HEK293 (cell line): ENCODE data around the gene NHEJ1.

Experiments used
- CTCF ChIA-PET: fragments of 350-600 bp; formaldehyde crosslinking; extraction: SDS; loops from one replicate; lab custom pipeline; 2021; ENCODE audit warnings: antibody characterized with exemption; lab: Yijun Ruan, JAX
- POLR2A ChIA-PET: fragments of 300-600 bp; formaldehyde crosslinking; extraction: SDS; loops from one replicate; lab custom pipeline; 2020; ENCODE audit warnings: antibody characterized with exemption, inconsistent platforms; lab: Yijun Ruan, JAX
- H3K27ac ChIP-seq: fragments of 200-500 bp; sonication (Bioruptor generic); 2 replicates; pipeline ENCODE4 v1.5.1; 2014; ENCODE audit warnings: low read depth, low read length, control low read depth, inconsistent platforms; ENCODE audit errors: extremely low read depth
- H3K36me3 ChIP-seq, 2 experiments: fragments of 200-500 bp in 1 of 2; sonication (Bioruptor generic) in 1 of 2; 1 replicate in 1 of 2; 2 replicates in 1 of 2; pipeline ENCODE4 v1.5.1; 2014 to 2017; ENCODE audit warnings: inconsistent platforms in 2 of 2, low read length in 2 of 2; ENCODE audit not compliant: control insufficient read depth in 2 of 2, insufficient read depth in 1 of 2
- H3K4me1 ChIP-seq: fragments of 200-500 bp; sonication (Bioruptor generic); 2 replicates; pipeline ENCODE4 v1.5.1; 2014; ENCODE audit warnings: mild to moderate bottlenecking, low read length, inconsistent platforms; ENCODE audit not compliant: control insufficient read depth, insufficient read depth
- H3K4me3 ChIP-seq: 2 replicates; pipeline ENCODE4 v1.5.1; 2011; ENCODE audit warnings: low read depth, mild to moderate bottlenecking, control low read depth, low read length, moderate library complexity
- H3K9me3 ChIP-seq: fragments of 200-500 bp; sonication (Bioruptor generic); 2 replicates; pipeline ENCODE4 v1.5.1; 2014; ENCODE audit warnings: low read depth, low read length, inconsistent platforms; ENCODE audit not compliant: control insufficient read depth, insufficient read depth
- AEBP2 ChIP-seq: fragments of 450-650 bp; formaldehyde crosslinking; IDR thresholded peaks from 2 replicates; pipeline ENCODE4 v1.5.1; 2016; ENCODE audit warnings: missing biosample characterization, missing genetic modification characterization, borderline replicate concordance
- EGR2 ChIP-seq: fragments of 450-650 bp; formaldehyde crosslinking; IDR thresholded peaks from 2 replicates; pipeline ENCODE4 v1.5.1; 2016; ENCODE audit warnings: low read depth, missing biosample characterization, missing genetic modification characterization
- HIC1 ChIP-seq: fragments of 450-650 bp; formaldehyde crosslinking; IDR thresholded peaks from 2 replicates; pipeline ENCODE4 v1.5.1; 2016; ENCODE audit warnings: missing biosample characterization, missing genetic modification characterization
- HOXC10 ChIP-seq: sonication (generic); formaldehyde crosslinking; IDR thresholded peaks from 2 replicates; pipeline ENCODE4 v1.8.1; 2023; ENCODE audit warnings: mild to moderate bottlenecking, missing genetic modification reagents
- KLF1 ChIP-seq: fragments of 450-650 bp; formaldehyde crosslinking; IDR thresholded peaks from 2 replicates; pipeline ENCODE4 v1.5.1; 2016; ENCODE audit warnings: missing biosample characterization, missing genetic modification characterization
- TRIM28 ChIP-seq: IDR thresholded peaks from 2 replicates; pipeline ENCODE4 v1.6.1; 2011; ENCODE audit warnings: low read length, control low read depth, borderline replicate concordance
- ZBTB20 ChIP-seq: fragments of 450-650 bp; formaldehyde crosslinking; IDR thresholded peaks from 2 replicates; pipeline ENCODE4 v1.5.1; 2016; ENCODE audit warnings: missing biosample characterization, missing genetic modification characterization
- ZFP41 ChIP-seq: fragments of 450-650 bp; formaldehyde crosslinking; IDR thresholded peaks from 2 replicates; pipeline ENCODE4 v1.5.1; 2016; ENCODE audit warnings: missing biosample characterization, missing genetic modification characterization, borderline replicate concordance
- ZNF155 ChIP-seq: fragments of 450-650 bp; formaldehyde crosslinking; IDR thresholded peaks from 2 replicates; pipeline ENCODE4 v1.5.1; 2016; ENCODE audit warnings: missing biosample characterization, missing genetic modification characterization
- ZNF211 ChIP-seq: fragments of 450-650 bp; formaldehyde crosslinking; IDR thresholded peaks from 2 replicates; pipeline ENCODE4 v1.5.1; 2016; ENCODE audit warnings: low read depth, missing biosample characterization, missing genetic modification characterization
- ZNF214 ChIP-seq: fragments of 450-650 bp; formaldehyde crosslinking; IDR thresholded peaks from 2 replicates; pipeline ENCODE4 v1.5.1; 2017; ENCODE audit warnings: missing biosample characterization, mild to moderate bottlenecking, missing genetic modification characterization, borderline replicate concordance
- ZNF24 ChIP-seq: fragments of 450-650 bp; formaldehyde crosslinking; IDR thresholded peaks from 2 replicates; pipeline ENCODE4 v1.5.1; 2016; ENCODE audit warnings: missing biosample characterization, missing genetic modification characterization
- ZNF311 ChIP-seq: fragments of 450-650 bp; formaldehyde crosslinking; IDR thresholded peaks from 2 replicates; pipeline ENCODE4 v1.5.1; 2017; ENCODE audit warnings: missing biosample characterization, missing genetic modification characterization, borderline replicate concordance
- ZNF404 ChIP-seq: fragments of 450-650 bp; formaldehyde crosslinking; IDR thresholded peaks from 2 replicates; pipeline ENCODE4 v1.5.1; 2017; ENCODE audit warnings: missing biosample characterization, missing genetic modification characterization
- ZNF416 ChIP-seq: fragments of 450-650 bp; formaldehyde crosslinking; IDR thresholded peaks from 2 replicates; pipeline ENCODE4 v1.5.1; 2016; ENCODE audit warnings: missing biosample characterization, missing genetic modification characterization
- ZNF433 ChIP-seq: fragments of 450-650 bp; formaldehyde crosslinking; IDR thresholded peaks from 2 replicates; pipeline ENCODE4 v1.5.1; 2016; ENCODE audit warnings: missing biosample characterization, missing genetic modification characterization, low read depth
- ZNF514 ChIP-seq: fragments of 450-650 bp; formaldehyde crosslinking; IDR thresholded peaks from 2 replicates; pipeline ENCODE4 v1.5.1; 2016; ENCODE audit warnings: missing biosample characterization, missing genetic modification characterization
- ZNF596 ChIP-seq: fragments of 450-650 bp; IDR thresholded peaks from 2 replicates; pipeline ENCODE4 v1.5.0; 2018; ENCODE audit warnings: missing biosample characterization, mild to moderate bottlenecking, missing genetic modification characterization, moderate library complexity
- ZNF776 ChIP-seq: fragments of 450-650 bp; formaldehyde crosslinking; IDR thresholded peaks from 2 replicates; pipeline ENCODE4 v1.5.0; 2017; ENCODE audit warnings: missing biosample characterization, missing genetic modification characterization, borderline replicate concordance
- TF ChIP-seq, protein P1 (sequence below): fragments of 450-650 bp; formaldehyde crosslinking; optimal IDR thresholded peaks from 2 replicates; pipeline ENCODE3; 2016; ENCODE audit warnings: missing biosample characterization, mild to moderate bottlenecking, missing genetic modification characterization
- TF ChIP-seq, protein P2 (sequence below): fragments of 450-650 bp; formaldehyde crosslinking; IDR thresholded peaks from 2 replicates; pipeline ENCODE4 v1.5.1; 2016; ENCODE audit warnings: missing biosample characterization, missing genetic modification characterization
- TF ChIP-seq, protein P3 (sequence below): fragments of 450-650 bp; formaldehyde crosslinking; conservative IDR thresholded peaks from 2 replicates; pipeline ENCODE4 v1.5.1; 2016; ENCODE audit warnings: low read depth, missing biosample characterization, missing genetic modification characterization

NHEJ1 gene

GRCh38 chr2:219122202-219122980 lies 38.2 kb downstream of the NHEJ1 start:
- Histone ChIP-seq H3K4me1 (peaks cover 54% of the 10 kb centered on the region), H3K9me3 (no peaks in the 10 kb centered on the region), H3K36me3 (no peaks in the 10 kb centered on the region), H3K27ac (no peak overlapping the region), H3K4me3 (no peak overlapping the region)
- TF ChIP-seq, protein P1, sequence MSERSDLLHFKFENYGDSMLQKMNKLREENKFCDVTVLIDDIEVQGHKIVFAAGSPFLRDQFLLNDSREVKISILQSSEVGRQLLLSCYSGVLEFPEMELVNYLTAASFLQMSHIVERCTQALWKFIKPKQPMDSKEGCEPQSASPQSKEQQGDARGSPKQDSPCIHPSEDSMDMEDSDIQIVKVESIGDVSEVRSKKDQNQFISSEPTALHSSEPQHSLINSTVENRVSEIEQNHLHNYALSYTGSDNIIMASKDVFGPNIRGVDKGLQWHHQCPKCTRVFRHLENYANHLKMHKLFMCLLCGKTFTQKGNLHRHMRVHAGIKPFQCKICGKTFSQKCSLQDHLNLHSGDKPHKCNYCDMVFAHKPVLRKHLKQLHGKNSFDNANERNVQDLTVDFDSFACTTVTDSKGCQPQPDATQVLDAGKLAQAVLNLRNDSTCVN (tag by site-specific recombination): no peak
- TF ChIP-seq ZNF416 (tag by site-specific recombination): no peak
- no peak for TF ChIP-seq ZNF214 (tag by site-specific recombination)
- no peak for TF ChIP-seq ZNF155 (tag by site-specific recombination)
- no peak for TF ChIP-seq ZFP41 (tag by site-specific recombination)
- no peak for TF ChIP-seq ZNF211 (tag by site-specific recombination)
- no peak for TF ChIP-seq ZNF24 (tag by site-specific recombination)
- TF ChIP-seq HOXC10: no peak
- no peak for TF ChIP-seq ZNF433
- TF ChIP-seq KLF1 (tag by site-specific recombination): no peak
- CTCF ChIA-PET: interaction anchor here (0.5 to 11.2 kb wide), 26 partner anchors 8 to 270 kb away, joined by 3 to 123 read pairs (median 4); partner anchors contain the start of gene NHEJ1
- POLR2A ChIA-PET: no interaction called here

DNA sequence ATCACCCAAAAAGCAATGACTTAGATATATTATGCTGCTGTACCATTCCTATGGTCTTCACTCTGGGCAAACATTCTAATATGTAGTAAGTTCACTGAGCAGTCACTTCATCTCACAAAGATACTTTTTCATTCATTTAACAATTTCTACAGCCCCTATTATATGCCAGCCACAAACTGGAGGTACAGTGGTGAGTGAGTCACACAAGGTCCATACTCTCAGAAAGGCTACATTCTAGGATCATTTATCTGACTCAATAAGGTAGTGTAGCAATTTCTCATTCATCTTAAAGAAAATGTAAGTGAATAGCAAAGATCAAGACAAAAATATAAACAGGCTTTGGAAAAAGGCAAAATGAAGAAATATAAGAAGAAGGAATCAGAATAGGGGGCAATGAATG lies 40.5 kb downstream of the NHEJ1 start:
- H3K4me3 ChIP-seq: no peak overlapping the region
- POLR2A ChIA-PET: interaction anchor here (0.7 kb wide), 1 partner anchor 25 kb away, joined by 3 read pairs; no protein-coding TSS in a partner anchor
- H3K9me3 ChIP-seq: no peaks in the 10 kb centered on the region
- CTCF ChIA-PET: interaction anchor here (0.5 to 11.2 kb wide), 53 partner anchors 10 to 1923 kb away, joined by 3 to 123 read pairs (median 4); partner anchors contain the start of genes CFAP65, IHH and NHEJ1
- no peaks in the 10 kb centered on the region for H3K36me3 ChIP-seq
- no peak overlapping the region for H3K27ac ChIP-seq
- peaks cover 33% of the 10 kb centered on the region for H3K4me1 ChIP-seq
- no peak for TF ChIP-seq TRIM28
- TF ChIP-seq ZNF514 (tag by site-specific recombination): no peak
- no peak for TF ChIP-seq EGR2
- TF ChIP-seq HIC1 (tag by site-specific recombination): no peak
- TF ChIP-seq, protein P2, sequence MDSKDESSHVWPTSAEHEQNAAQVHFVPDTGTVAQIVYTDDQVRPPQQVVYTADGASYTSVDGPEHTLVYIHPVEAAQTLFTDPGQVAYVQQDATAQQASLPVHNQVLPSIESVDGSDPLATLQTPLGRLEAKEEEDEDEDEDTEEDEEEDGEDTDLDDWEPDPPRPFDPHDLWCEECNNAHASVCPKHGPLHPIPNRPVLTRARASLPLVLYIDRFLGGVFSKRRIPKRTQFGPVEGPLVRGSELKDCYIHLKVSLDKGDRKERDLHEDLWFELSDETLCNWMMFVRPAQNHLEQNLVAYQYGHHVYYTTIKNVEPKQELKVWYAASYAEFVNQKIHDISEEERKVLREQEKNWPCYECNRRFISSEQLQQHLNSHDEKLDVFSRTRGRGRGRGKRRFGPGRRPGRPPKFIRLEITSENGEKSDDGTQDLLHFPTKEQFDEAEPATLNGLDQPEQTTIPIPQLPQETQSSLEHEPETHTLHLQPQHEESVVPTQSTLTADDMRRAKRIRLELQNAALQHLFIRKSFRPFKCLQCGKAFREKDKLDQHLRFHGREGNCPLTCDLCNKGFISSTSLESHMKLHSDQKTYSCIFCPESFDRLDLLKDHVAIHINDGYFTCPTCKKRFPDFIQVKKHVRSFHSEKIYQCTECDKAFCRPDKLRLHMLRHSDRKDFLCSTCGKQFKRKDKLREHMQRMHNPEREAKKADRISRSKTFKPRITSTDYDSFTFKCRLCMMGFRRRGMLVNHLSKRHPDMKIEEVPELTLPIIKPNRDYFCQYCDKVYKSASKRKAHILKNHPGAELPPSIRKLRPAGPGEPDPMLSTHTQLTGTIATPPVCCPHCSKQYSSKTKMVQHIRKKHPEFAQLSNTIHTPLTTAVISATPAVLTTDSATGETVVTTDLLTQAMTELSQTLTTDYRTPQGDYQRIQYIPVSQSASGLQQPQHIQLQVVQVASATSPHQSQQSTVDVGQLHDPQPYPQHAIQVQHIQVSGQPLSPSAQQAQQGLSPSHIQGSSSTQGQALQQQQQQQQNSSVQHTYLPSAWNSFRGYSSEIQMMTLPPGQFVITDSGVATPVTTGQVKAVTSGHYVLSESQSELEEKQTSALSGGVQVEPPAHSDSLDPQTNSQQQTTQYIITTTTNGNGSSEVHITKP (tag by site-specific recombination): no peak
- no peak for TF ChIP-seq AEBP2 (tag by site-specific recombination)
- TF ChIP-seq ZNF311 (tag by site-specific recombination): no peak
- TF ChIP-seq, protein P3, sequence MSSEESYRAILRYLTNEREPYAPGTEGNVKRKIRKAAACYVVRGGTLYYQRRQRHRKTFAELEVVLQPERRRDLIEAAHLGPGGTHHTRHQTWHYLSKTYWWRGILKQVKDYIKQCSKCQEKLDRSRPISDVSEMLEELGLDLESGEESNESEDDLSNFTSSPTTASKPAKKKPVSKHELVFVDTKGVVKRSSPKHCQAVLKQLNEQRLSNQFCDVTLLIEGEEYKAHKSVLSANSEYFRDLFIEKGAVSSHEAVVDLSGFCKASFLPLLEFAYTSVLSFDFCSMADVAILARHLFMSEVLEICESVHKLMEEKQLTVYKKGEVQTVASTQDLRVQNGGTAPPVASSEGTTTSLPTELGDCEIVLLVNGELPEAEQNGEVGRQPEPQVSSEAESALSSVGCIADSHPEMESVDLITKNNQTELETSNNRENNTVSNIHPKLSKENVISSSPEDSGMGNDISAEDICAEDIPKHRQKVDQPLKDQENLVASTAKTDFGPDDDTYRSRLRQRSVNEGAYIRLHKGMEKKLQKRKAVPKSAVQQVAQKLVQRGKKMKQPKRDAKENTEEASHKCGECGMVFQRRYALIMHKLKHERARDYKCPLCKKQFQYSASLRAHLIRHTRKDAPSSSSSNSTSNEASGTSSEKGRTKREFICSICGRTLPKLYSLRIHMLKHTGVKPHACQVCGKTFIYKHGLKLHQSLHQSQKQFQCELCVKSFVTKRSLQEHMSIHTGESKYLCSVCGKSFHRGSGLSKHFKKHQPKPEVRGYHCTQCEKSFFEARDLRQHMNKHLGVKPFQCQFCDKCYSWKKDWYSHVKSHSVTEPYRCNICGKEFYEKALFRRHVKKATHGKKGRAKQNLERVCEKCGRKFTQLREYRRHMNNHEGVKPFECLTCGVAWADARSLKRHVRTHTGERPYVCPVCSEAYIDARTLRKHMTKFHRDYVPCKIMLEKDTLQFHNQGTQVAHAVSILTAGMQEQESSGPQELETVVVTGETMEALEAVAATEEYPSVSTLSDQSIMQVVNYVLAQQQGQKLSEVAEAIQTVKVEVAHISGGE (tag by site-specific recombination): no peak
- TF ChIP-seq HOXC10: no peak
- no peak for TF ChIP-seq ZNF776 (tag by site-specific recombination)
- TF ChIP-seq ZBTB20 (tag by site-specific recombination): no peak
- TF ChIP-seq ZNF596 (tag by site-specific recombination): no peak
- no peak for TF ChIP-seq ZNF404 (tag by site-specific recombination)
- no peak for TF ChIP-seq KLF1 (tag by site-specific recombination)
